H1 (cell line): Measurements from ENCODE around the gene RDH14. TPM values are rescaled to one million over a fixed set of nuclear protein-coding genes. Genes with fewer than 3 reads are reported as not detected.

ENCODE experiments used
- CTCF ChIA-PET: fragments of 300-600 bp; sonication (Branson Sonifier 250); formaldehyde crosslinking; loops from one replicate; lab custom pipeline; 2021; ENCODE audit not compliant: partially characterized antibody; lab: Charles Lee
- POLR2A ChIA-PET: fragments of 300-600 bp; sonication (Branson Sonifier 250); formaldehyde crosslinking; loops from one replicate; lab custom pipeline; 2021; ENCODE audit warnings: inconsistent platforms; ENCODE audit not compliant: partially characterized antibody; lab: Charles Lee
- DNase-seq, 2 experiments: peaks; one replicate each; pipeline versions ENCODE4 v3.0.0 to v3.0.0-alpha.2; 2010 to 2022; ENCODE audit warnings: low spot score in 2 of 2, low read depth in 1 of 2, mixed read lengths in 1 of 2
- FAIRE-seq: peaks from 2 replicates; lab custom pipeline; 2011; peaks lifted over from hg19 to GRCh38; lab: Jason Lieb, UNC
- H2AFZ ChIP-seq: 2 replicates; pipeline ENCODE4 v1.8.1; 2012; ENCODE audit warnings: low read length, inconsistent platforms
- H2AK5ac ChIP-seq: 2 replicates; pipeline ENCODE4 v1.6.1; 2013; ENCODE audit warnings: low read depth, low read length
- H2BK120ac ChIP-seq: replicated peaks from 2 replicates; pipeline ENCODE3; 2013; ENCODE audit warnings: low read depth, low read length, inconsistent platforms
- H2BK12ac ChIP-seq: 2 replicates; pipeline ENCODE4 v1.6.1; 2013; ENCODE audit warnings: low read depth, low read length
- H2BK15ac ChIP-seq: 2 replicates; pipeline ENCODE4 v1.6.1; 2013; ENCODE audit warnings: low read length
- H2BK20ac ChIP-seq: 2 replicates; pipeline ENCODE4 v1.6.1; 2013; ENCODE audit warnings: low read length
- H2BK5ac ChIP-seq: 2 replicates; pipeline ENCODE4 v1.6.1; 2013; ENCODE audit warnings: low read depth, low read length
- H3K14ac ChIP-seq: 2 replicates; pipeline ENCODE4 v1.6.1; 2013; ENCODE audit warnings: inconsistent platforms; ENCODE audit not compliant: insufficient read length
- H3K18ac ChIP-seq: 2 replicates; pipeline ENCODE4 v1.6.1; 2013; ENCODE audit warnings: low read length; ENCODE audit errors: extremely low read depth
- H3K23ac ChIP-seq: 2 replicates; pipeline ENCODE4 v1.6.1; 2013; ENCODE audit warnings: inconsistent platforms; ENCODE audit not compliant: insufficient read length
- H3K23me2 ChIP-seq: 2 replicates; pipeline ENCODE4 v1.6.1; 2013; ENCODE audit warnings: low read depth, low read length
- H3K27ac ChIP-seq: 2 replicates; pipeline ENCODE4 v1.6.1; 2011; ENCODE audit warnings: low read depth, low read length, inconsistent platforms
- H3K27me3 ChIP-seq, 4 experiments: replicated peaks in 1 of 4; 1 replicate in 1 of 4; 2 replicates in 3 of 4; pipeline versions ENCODE4 v1.6.1 to v1.8.1; 2011 to 2013; ENCODE audit warnings: low read length in 3 of 4, mild to moderate bottlenecking in 3 of 4, inconsistent platforms in 2 of 4, mixed read lengths in 2 of 4, moderate library complexity in 1 of 4; ENCODE audit not compliant: control insufficient read depth in 3 of 4, insufficient read depth in 3 of 4; ENCODE audit errors: extremely low read depth in 1 of 4
- H3K36me3 ChIP-seq, 4 experiments: 2 replicates each; pipeline versions ENCODE4 v1.6.1 to v1.8.1; 2011 to 2013; ENCODE audit warnings: mild to moderate bottlenecking in 4 of 4, low read length in 3 of 4, moderate library complexity in 2 of 4, control low read depth in 1 of 4, inconsistent platforms in 1 of 4; ENCODE audit not compliant: insufficient read depth in 4 of 4, control insufficient read depth in 2 of 4
- H3K4ac ChIP-seq: replicated peaks from 2 replicates; pipeline ENCODE3; 2013; ENCODE audit warnings: low read length, low read depth, mixed read lengths, inconsistent platforms; ENCODE audit not compliant: insufficient read length
- H3K4me1 ChIP-seq, 4 experiments: replicated peaks in 1 of 4; 1 replicate in 1 of 4; 2 replicates in 3 of 4; pipeline versions ENCODE4 v1.6.1 to v1.8.1; 2011 to 2013; ENCODE audit warnings: low read length in 3 of 4, inconsistent platforms in 2 of 4, mixed read lengths in 1 of 4; ENCODE audit not compliant: insufficient read depth in 4 of 4, control insufficient read depth in 3 of 4
- H3K4me2 ChIP-seq, 2 experiments: 2 replicates each; pipeline versions ENCODE4 v1.6.1 to v1.8.1; 2011 to 2013; ENCODE audit warnings: low read depth in 2 of 2, low read length in 2 of 2, control low read depth in 1 of 2, inconsistent platforms in 1 of 2, mild to moderate bottlenecking in 1 of 2; ENCODE audit not compliant: insufficient read depth in 1 of 2
- H3K4me3 ChIP-seq, 4 experiments: fragments of 200-600, 300-600 bp in 1 of 4; sonication (generic), shearing (Covaris generic), sonication (Bioruptor Twin) in 1 of 4; 2 replicates each; pipeline versions ENCODE4 v1.5.1 to v1.8.1; 2011 to 2016; ENCODE audit warnings: low read length in 4 of 4, low read depth in 3 of 4, control low read depth in 2 of 4, inconsistent platforms in 2 of 4, mild to moderate bottlenecking in 2 of 4, mixed read lengths in 1 of 4, moderate library complexity in 1 of 4; ENCODE audit not compliant: insufficient read depth in 2 of 4; ENCODE audit errors: extremely low read depth in 1 of 4
- H3K56ac ChIP-seq: replicated peaks from 2 replicates; pipeline ENCODE3; 2013; ENCODE audit warnings: low read depth, mild to moderate bottlenecking, mixed read lengths, low read length, inconsistent platforms; ENCODE audit not compliant: insufficient read length
- H3K79me1 ChIP-seq: 2 replicates; pipeline ENCODE4 v1.6.1; 2013; ENCODE audit warnings: low read depth, low read length, control low read depth
- H3K79me2 ChIP-seq, 2 experiments: 2 replicates each; pipeline versions ENCODE4 v1.6.1 to v1.8.1; 2012 to 2013; ENCODE audit warnings: low read length in 2 of 2, mild to moderate bottlenecking in 2 of 2, inconsistent platforms in 1 of 2; ENCODE audit not compliant: insufficient read depth in 2 of 2, control insufficient read depth in 1 of 2
- H3K9ac ChIP-seq, 4 experiments: replicated peaks in 1 of 4; 1 replicate in 1 of 4; 2 replicates in 3 of 4; pipeline versions ENCODE4 v1.6.1 to v1.8.1; 2011 to 2013; ENCODE audit warnings: low read depth in 3 of 4, low read length in 3 of 4, control low read depth in 2 of 4, mild to moderate bottlenecking in 2 of 4, moderate library complexity in 2 of 4, inconsistent platforms in 1 of 4; ENCODE audit errors: extremely low read depth in 1 of 4
- H3K9me3 ChIP-seq, 2 experiments: 2 replicates each; pipeline versions ENCODE4 v1.6.1 to v1.8.1; 2012 to 2013; ENCODE audit warnings: mild to moderate bottlenecking in 2 of 2, moderate library complexity in 2 of 2, control low read depth in 1 of 2, inconsistent platforms in 1 of 2, low read depth in 1 of 2, low read length in 1 of 2, mixed read lengths in 1 of 2; ENCODE audit not compliant: insufficient read depth in 2 of 2
- H4K20me1 ChIP-seq, 2 experiments: replicated peaks in 1 of 2; 2 replicates each; pipeline versions ENCODE3 to v1.8.1; 2011 to 2013; ENCODE audit warnings: inconsistent platforms in 2 of 2, low read length in 2 of 2, mild to moderate bottlenecking in 1 of 2; ENCODE audit not compliant: insufficient read depth in 2 of 2, control insufficient read depth in 1 of 2
- H4K5ac ChIP-seq: 2 replicates; pipeline ENCODE4 v1.6.1; 2013; ENCODE audit warnings: low read length, low read depth, mixed read lengths, inconsistent platforms; ENCODE audit not compliant: insufficient read length
- H4K8ac ChIP-seq: 2 replicates; pipeline ENCODE4 v1.8.0; 2013; ENCODE audit warnings: mild to moderate bottlenecking, moderate library complexity, low read length, inconsistent platforms; ENCODE audit not compliant: insufficient read depth; ENCODE audit errors: extremely low read depth
- H4K91ac ChIP-seq: replicated peaks from 2 replicates; pipeline ENCODE3; 2013; ENCODE audit warnings: low read length, mixed read lengths, inconsistent platforms; ENCODE audit not compliant: insufficient read length
- ATF3 ChIP-seq: IDR thresholded peaks from 2 replicates; pipeline ENCODE4 v1.6.1; 2011; ENCODE audit warnings: low read depth, mild to moderate bottlenecking, low read length; ENCODE audit not compliant: insufficient read depth
- BACH1 ChIP-seq: IDR thresholded peaks from 2 replicates; pipeline ENCODE4 v1.6.1; 2012; ENCODE audit warnings: low read length, improper control_type of control experiment
- EP300 ChIP-seq, 2 experiments: IDR thresholded peaks; 1 replicate in 1 of 2; 2 replicates in 1 of 2; pipeline ENCODE4 v1.6.1; 2011 to 2012; ENCODE audit warnings: low read depth in 2 of 2, low read length in 2 of 2, mild to moderate bottlenecking in 2 of 2, borderline replicate concordance in 1 of 2, inconsistent platforms in 1 of 2, moderate library complexity in 1 of 2
- KDM1A ChIP-seq: fragments of 200-600, 300-600 bp; sonication (generic); IDR thresholded peaks from 2 replicates; pipeline ENCODE4 v1.7.1; 2016; ENCODE audit warnings: mild to moderate bottlenecking, low read length, borderline replicate concordance
- NANOG ChIP-seq: IDR thresholded peaks from 2 replicates; pipeline ENCODE4 v1.6.1; 2011; ENCODE audit warnings: low read length, low read depth, mild to moderate bottlenecking, inconsistent platforms; ENCODE audit not compliant: insufficient read depth, poor library complexity, severe bottlenecking
- RBBP5 ChIP-seq: IDR thresholded peaks from 2 replicates; pipeline ENCODE4 v1.7.1; 2012; ENCODE audit warnings: low read depth, mild to moderate bottlenecking, inconsistent platforms, low read length, moderate library complexity, borderline replicate concordance
- WGBS, 2 experiments: shearing (Covaris generic) in 1 of 2; methylation state at CpG; one replicate each; pipeline versions ENCODE4 v1.1.6 to v1.1.7; 2013 to 2015; ENCODE audit warnings: low lambda C conversion rate in 2 of 2, mixed read lengths in 2 of 2, inconsistent platforms in 1 of 2, low coverage in 1 of 2, missing lambda C conversion rate in 1 of 2; ENCODE audit not compliant: insufficient replicate concordance in 2 of 2, insufficient coverage in 1 of 2, insufficient read length in 1 of 2; ENCODE audit errors: extremely low coverage in 1 of 2, missing lambda C conversion rate in 1 of 2; 5-methylcytosine and 5-hydroxymethylcytosine counted together
- polyA plus RNA-seq, 7 experiments: library from polyadenylated mRNA; depleted of rRNA in 3 of 7; stranded (reverse) in 5 of 7; unstranded in 2 of 7; fragments of >200 nt in 5 of 7; fragments of 200-250 nt in 2 of 7; gene quantifications; 1 replicate in 5 of 7; 2 replicates in 1 of 7; 4 replicates in 1 of 7; pipeline versions ENCODE4 v1.2.1 to v1.2.3, GENCODE V29; 2011 to 2013; ENCODE audit warnings: missing spikeins in 2 of 7, mixed read lengths in 2 of 7
- total RNA-seq: library from RNA; stranded (reverse); fragmentation: NEBNext Ultra II Directional; extraction: Animal tissue kit (Norgen Biotek cat#: 25700); gene quantifications from 2 replicates; pipeline ENCODE4 v1.2.1, GENCODE V29; 2021

RDH14 gene
- total and polyA plus RNA-seq, 2 of the 8 experiments (the other 6 are each of a cell fraction or from before 2014, with no cell fraction given), result 14.7 to 23.6 TPM

- Histone ChIP-seq H3K4ac (no peak overlapping the region), H3K27me3 (no peaks in the 10 kb centered on the region), H3K79me1 (no peaks in the 10 kb centered on the region; the same call in 1 of the 2 replicates), H2AK5ac (no peak overlapping the region), H3K23me2 (no peaks in the 10 kb centered on the region), H3K9me3 (no peaks in the 10 kb centered on the region), H3K18ac (no peak overlapping the region), H2BK12ac (no peak overlapping the region), H3K14ac (no peak overlapping the region), H4K8ac (no peak overlapping the region), H3K79me2 (peaks cover 0 to 12% of the 10 kb centered on the region in 2 experiments; a peak in 2 of 4 replicates), H3K23ac (no peak overlapping the region), H3K9ac (no peak overlapping the region), H4K5ac (no peak overlapping the region), H2AFZ (no peak overlapping the region), H2BK120ac (no peak overlapping the region), H4K91ac (no peak overlapping the region), H2BK20ac (no peak overlapping the region), H3K4me1 (peaks cover 0 to 2% (median 0%) of the 10 kb centered on the region in 4 experiments; a peak in 1 of 7 replicates), H3K27ac (no peak overlapping the region), H3K56ac (no peak overlapping the region), H2BK5ac (no peak overlapping the region), H3K36me3 (peaks cover 8 to 14% (median 9%) of the 10 kb centered on the region in 4 experiments; a peak in 7 of 8 replicates), H4K20me1 (peaks cover 0 to 2% of the 10 kb centered on the region in 2 experiments), H3K4me3 (no peak overlapping the region), H2BK15ac (no peak overlapping the region), H3K4me2 (no peak overlapping the region)
- DNase-seq (no peak), FAIRE-seq (no peak)
- POLR2A ChIA-PET, result no interaction called here
- 94% methylated on average over 3 of the region's 3 CpGs; no CpG with 5 or more reads in 1 of the 2 experiments for WGBS, 2 experiments
- CTCF ChIA-PET, result interaction anchor here (0.6 to 2.5 kb wide), 4 partner anchors 9 to 1256 kb away, joined by 3 to 13 read pairs (median 6); no protein-coding TSS in a partner anchor
- no peak for TF ChIP-seq RBBP5
- TF ChIP-seq NANOG, result no peak
- TF ChIP-seq KDM1A, result no peak
- TF ChIP-seq BACH1, result no peak
- no peak for TF ChIP-seq ATF3
- TF ChIP-seq EP300 (IDR thresholded peaks at IDR 0.05; ENCODE audit: borderline replicate concordance in 1 of 2, low read depth in 2 of 2, low read length in 2 of 2), result no peak
Measured at GRCh38 chr2:18552351-18553077, 7.9 kb downstream of the RDH14 start.
